RWPE1 (cell line): ENCODE measurements around the gene C5orf52.
"Not testable (repeated sequence)": the region's sequence is repeated elsewhere in the genome, so short reads cannot be mapped to it uniquely, and the experiment has no call there.

Source experiments
- CTCF ChIA-PET: fragments of 350-600 bp; sonication (Branson Sonifier 250); formaldehyde crosslinking; extraction: SDS; loops from one replicate; lab custom pipeline; 2021; lab: Yijun Ruan, JAX
- POLR2A ChIA-PET: fragments of 400-600 bp; formaldehyde crosslinking; extraction: SDS; loops from one replicate; lab custom pipeline; 2020; ENCODE audit warnings: antibody characterized with exemption; ENCODE audit not compliant: low non-redundant PET; lab: Yijun Ruan, JAX
- DNase-seq: peaks from one replicate; pipeline ENCODE4 v3.0.0; 2012; ENCODE audit warnings: low spot score
- H3K27ac ChIP-seq: fragments of 450-650 bp; 2 replicates; pipeline ENCODE4 v1.5.1; 2017
- TF ChIP-seq, protein P1 (sequence below): fragments of 450-650 bp; conservative IDR thresholded peaks from 2 replicates; pipeline ENCODE4 v1.5.1; 2017; ENCODE audit warnings: low read depth, mild to moderate bottlenecking

Gene C5orf52

DNA sequence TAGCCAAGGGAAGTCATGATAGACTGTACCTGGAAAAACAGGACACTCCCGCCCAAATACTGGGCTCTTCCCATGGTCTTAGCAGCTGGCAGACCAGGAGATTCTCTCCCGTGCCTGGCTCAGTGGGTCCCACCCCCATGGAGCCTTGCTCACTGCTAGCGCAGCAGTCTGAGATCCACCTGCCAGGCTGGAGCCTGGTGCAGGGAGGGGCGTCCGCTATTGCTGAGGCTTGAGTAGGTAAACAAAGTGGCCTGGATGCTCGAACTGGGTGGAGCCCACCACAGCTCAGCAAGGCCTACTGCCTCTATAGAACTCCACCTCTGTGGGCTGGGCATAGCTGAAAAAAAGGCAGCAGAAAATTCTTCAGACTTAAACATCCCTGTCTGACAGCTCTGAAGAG, 49.8 kb downstream of the C5orf52 start:
- TF ChIP-seq, protein P1, sequence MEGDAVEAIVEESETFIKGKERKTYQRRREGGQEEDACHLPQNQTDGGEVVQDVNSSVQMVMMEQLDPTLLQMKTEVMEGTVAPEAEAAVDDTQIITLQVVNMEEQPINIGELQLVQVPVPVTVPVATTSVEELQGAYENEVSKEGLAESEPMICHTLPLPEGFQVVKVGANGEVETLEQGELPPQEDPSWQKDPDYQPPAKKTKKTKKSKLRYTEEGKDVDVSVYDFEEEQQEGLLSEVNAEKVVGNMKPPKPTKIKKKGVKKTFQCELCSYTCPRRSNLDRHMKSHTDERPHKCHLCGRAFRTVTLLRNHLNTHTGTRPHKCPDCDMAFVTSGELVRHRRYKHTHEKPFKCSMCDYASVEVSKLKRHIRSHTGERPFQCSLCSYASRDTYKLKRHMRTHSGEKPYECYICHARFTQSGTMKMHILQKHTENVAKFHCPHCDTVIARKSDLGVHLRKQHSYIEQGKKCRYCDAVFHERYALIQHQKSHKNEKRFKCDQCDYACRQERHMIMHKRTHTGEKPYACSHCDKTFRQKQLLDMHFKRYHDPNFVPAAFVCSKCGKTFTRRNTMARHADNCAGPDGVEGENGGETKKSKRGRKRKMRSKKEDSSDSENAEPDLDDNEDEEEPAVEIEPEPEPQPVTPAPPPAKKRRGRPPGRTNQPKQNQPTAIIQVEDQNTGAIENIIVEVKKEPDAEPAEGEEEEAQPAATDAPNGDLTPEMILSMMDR = no peak
- ChIA-PET POLR2A (no interaction called here), CTCF (interaction anchor here (0.6 to 2.2 kb wide), 2 partner anchors 83 to 393 kb away, joined by 4 to 5 read pairs; no protein-coding TSS in a partner anchor)
- no peak overlapping the region for H3K27ac ChIP-seq
- DNase-seq = no peak

DNA sequence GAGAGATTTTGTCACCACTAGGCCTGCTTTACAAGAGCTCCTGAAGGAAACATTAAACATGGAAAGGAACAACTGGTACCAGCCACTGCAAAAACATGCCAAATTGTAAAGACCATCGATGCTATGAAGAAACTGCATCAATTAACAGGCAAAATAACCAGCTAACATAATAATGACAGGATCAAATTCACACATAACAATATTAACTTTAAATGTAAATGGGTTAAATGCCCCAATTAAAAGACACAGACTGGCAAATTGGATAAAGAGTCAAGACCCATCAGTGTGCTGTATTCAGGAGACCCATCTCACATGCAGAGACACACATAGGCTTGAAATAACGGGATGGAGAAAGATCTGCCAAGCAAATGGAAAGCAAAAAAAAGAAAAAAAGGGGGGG, 51.6 kb downstream of the C5orf52 start:
- H3K27ac ChIP-seq, POLR2A ChIA-PET, DNase-seq, CTCF ChIA-PET: not testable (repeated sequence)

DNA sequence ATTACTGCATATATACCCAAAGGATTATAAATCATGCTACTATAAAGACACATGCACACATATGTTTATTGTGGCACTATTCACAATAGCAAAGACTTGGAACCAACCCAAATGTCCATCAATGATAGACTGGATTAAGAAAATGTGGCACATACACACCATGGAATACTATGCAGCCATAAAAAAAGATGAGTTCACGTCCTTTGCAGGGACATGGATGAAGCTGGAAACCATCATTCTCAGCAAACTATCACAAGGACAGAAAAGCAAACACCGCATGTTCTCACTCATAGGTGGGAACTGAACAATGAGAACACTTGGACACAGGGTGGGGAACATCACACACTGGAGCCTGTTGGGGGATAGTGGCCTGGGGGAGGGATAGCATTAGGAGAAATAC, 55.3 kb downstream of the C5orf52 start:
- DNase-seq, H3K27ac ChIP-seq, POLR2A ChIA-PET, CTCF ChIA-PET: not testable (repeated sequence)

DNA sequence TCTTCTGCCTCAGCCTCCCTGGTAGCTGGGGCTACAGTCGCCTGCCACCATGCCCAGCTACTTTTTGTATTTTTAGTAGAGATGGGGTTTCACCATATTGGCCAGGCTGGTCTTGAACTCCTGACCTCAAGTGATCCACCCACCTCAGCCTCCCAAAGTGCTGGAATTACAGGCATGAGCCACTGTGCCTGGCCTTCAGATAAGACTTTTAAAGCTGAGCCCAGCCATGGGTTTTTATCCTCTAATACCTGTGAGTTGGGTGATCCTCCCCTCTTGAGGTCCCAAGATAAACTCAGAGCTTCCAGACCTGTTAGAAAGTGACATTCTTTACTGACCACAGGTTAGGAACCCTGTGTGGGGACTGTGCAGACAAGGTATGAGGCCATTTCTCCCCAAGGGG, 56.5 kb downstream of the C5orf52 start:
- POLR2A ChIA-PET = interaction anchor here (0.6 kb wide), 1 partner anchor 1502 kb away, joined by 8 read pairs; no protein-coding TSS in a partner anchor

More for the DNA sequence above, 56.5 kb downstream of the C5orf52 start:
- H3K27ac ChIP-seq, DNase-seq: not testable (repeated sequence)
- CTCF ChIA-PET = interaction anchor here (0.6 to 0.7 kb wide), 2 partner anchors 15 to 332 kb away, joined by 3 read pairs; no protein-coding TSS in a partner anchor
